Right atrium auricular region (tissue), 2 donors: Measurements from ENCODE around the gene IL2RA. TPM values are rescaled to one million over a fixed set of nuclear protein-coding genes. Genes with fewer than 3 reads are reported as not detected.

Source experiments
- DNase-seq: peaks from one replicate; pipeline ENCODE4 v3.0.0-alpha.2; 2019; ENCODE audit warnings: low spot score
- H3K27ac ChIP-seq, 2 donors: fragments of 200-600 bp; sonication (generic); 1 replicate in 1 of 2; 2 replicates in 1 of 2; pipeline ENCODE4 v1.5.1; 2016 to 2019
- H3K27me3 ChIP-seq, 2 donors: fragments of 200-600 bp; sonication (generic); one replicate each; pipeline versions ENCODE4 v1.5.1 to v1.6.0; 2017 to 2019
- H3K36me3 ChIP-seq: fragments of 200-600 bp; sonication (generic); one replicate; pipeline ENCODE4 v1.5.1; 2016
- H3K4me1 ChIP-seq, 2 donors: fragments of 200-600 bp; sonication (generic); one replicate each; pipeline versions ENCODE4 v1.5.1 to v1.6.0; 2017 to 2019
- H3K4me3 ChIP-seq, 2 donors: fragments of 200-600 bp; sonication (generic); 1 replicate in 1 of 2; 2 replicates in 1 of 2; pipeline ENCODE4 v1.5.1; 2017 to 2019; ENCODE audit warnings: mild to moderate bottlenecking in 1 of 2, moderate library complexity in 1 of 2
- H3K9me3 ChIP-seq, 2 donors: fragments of 200-600 bp; sonication (generic); one replicate each; pipeline ENCODE4 v1.5.1; 2019
- CTCF ChIP-seq, 2 donors: fragments of 200-600 bp; sonication (generic); IDR thresholded peaks; one replicate each; pipeline ENCODE4 v1.5.1; 2019; ENCODE audit warnings: antibody characterized with exemption in 2 of 2
- total RNA-seq, 2 donors: library from RNA; depleted of rRNA; stranded (reverse); fragments of >200 nt; gene quantifications; one replicate each; pipeline ENCODE4 v1.1.0, GENCODE V29; 2016

Gene IL2RA
- total RNA-seq, 2 donors from 2014 or later: 0.16 to 0.30 TPM

- no peaks in the 10 kb centered on the region for H3K36me3 ChIP-seq
- no peak overlapping the region for H3K27ac ChIP-seq
- TF ChIP-seq CTCF (IDR thresholded peaks at IDR 0.05): no peak
- H3K27me3 ChIP-seq: no peaks in the 10 kb centered on the region
- DNase-seq: no peak
- H3K9me3 ChIP-seq: no peaks in the 10 kb centered on the region
- no peak overlapping the region for H3K4me3 ChIP-seq
- H3K4me1 ChIP-seq: no peaks in the 10 kb centered on the region
Measured at GRCh38 chr10:6020826-6021225, 41.3 kb downstream of the IL2RA start.

GRCh38 chr10:6019796-6020195 is 42.4 kb downstream of the IL2RA start:
- Histone ChIP-seq H3K27ac (no peak overlapping the region), H3K9me3 (no peaks in the 10 kb centered on the region), H3K4me1 (no peaks in the 10 kb centered on the region), H3K27me3 (no peaks in the 10 kb centered on the region), H3K36me3 (no peaks in the 10 kb centered on the region), H3K4me3 (no peak overlapping the region)
- TF ChIP-seq CTCF (IDR thresholded peaks at IDR 0.05): no peak
- DNase-seq: no peak

GRCh38 chr10:6019010-6019782 is 43.0 kb downstream of the IL2RA start:
- no peak for TF ChIP-seq CTCF (IDR thresholded peaks at IDR 0.05)
- no peak overlapping the region for H3K4me3 ChIP-seq
- H3K36me3 ChIP-seq: no peaks in the 10 kb centered on the region
- no peaks in the 10 kb centered on the region for H3K9me3 ChIP-seq
- no peaks in the 10 kb centered on the region for H3K4me1 ChIP-seq
- H3K27ac ChIP-seq: no peak overlapping the region
- no peak for DNase-seq
- no peaks in the 10 kb centered on the region for H3K27me3 ChIP-seq

GRCh38 chr10:6018422-6018821 is 43.7 kb downstream of the IL2RA start:
- H3K4me3 ChIP-seq: no peak overlapping the region
- H3K9me3 ChIP-seq: no peaks in the 10 kb centered on the region
- H3K36me3 ChIP-seq: no peaks in the 10 kb centered on the region
- TF ChIP-seq CTCF (IDR thresholded peaks at IDR 0.05): no peak
- no peak for DNase-seq
- no peaks in the 10 kb centered on the region for H3K27me3 ChIP-seq
- no peaks in the 10 kb centered on the region for H3K4me1 ChIP-seq
- peak overlapping the region in 1 of 2 donors; percentile 38 for H3K27ac ChIP-seq

- no peak for DNase-seq
- Histone ChIP-seq H3K27me3 (no peaks in the 10 kb centered on the region), H3K4me3 (no peak overlapping the region), H3K36me3 (no peaks in the 10 kb centered on the region), H3K27ac (peak overlapping the region in 1 of 2 donors; percentile 38), H3K4me1 (no peaks in the 10 kb centered on the region), H3K9me3 (no peaks in the 10 kb centered on the region)
- no peak for TF ChIP-seq CTCF (IDR thresholded peaks at IDR 0.05)
Measured at GRCh38 chr10:6017781-6018354, 44.3 kb downstream of the IL2RA start.
